Measurements from ENCODE around the gene LRP11.
A peak's percentile ranks its signal among the peaks of the same experiment; 100 is the strongest.
"Not testable (repeated sequence)": the region's sequence is repeated elsewhere in the genome, so short reads cannot be mapped to it uniquely, and the experiment has no call there.

Gene LRP11

GRCh38 chr6:149869275-149869892, 5.2 kb upstream of the LRP11 start:
- DNase-seq (ENCODE audit: low read depth in 2 of 2), result no peak

- DNase-seq (ENCODE audit: low read depth in 2 of 2), result no peak
These were observed 3.9 kb upstream of the LRP11 start for GRCh38 chr6:149867876-149868640.

GRCh38 chr6:149864578-149865535, 698 bp upstream of the LRP11 start:
- DNase-seq (ENCODE audit: low read depth in 2 of 2), result no peak

- peak in 1 of 2 donors; percentile 20 for DNase-seq (ENCODE audit: low read depth in 2 of 2)
These were observed 1.0 kb downstream of the LRP11 start for GRCh38 chr6:149862922-149863697.

- DNase-seq (ENCODE audit: low read depth in 2 of 2), result not testable (repeated sequence)
These were observed 1.8 kb downstream of the LRP11 start for GRCh38 chr6:149862424-149862738.

- no peak for DNase-seq (ENCODE audit: low read depth in 2 of 2)
These were observed 2.3 kb downstream of the LRP11 start for GRCh38 chr6:149861603-149862423.

GRCh38 chr6:149860834-149861602, 3.1 kb downstream of the LRP11 start:
- DNase-seq (ENCODE audit: low read depth in 2 of 2), result no peak

- no peak for DNase-seq (ENCODE audit: low read depth in 2 of 2)
These were observed 3.7 kb downstream of the LRP11 start for GRCh38 chr6:149860513-149860833.

- DNase-seq (ENCODE audit: low read depth in 2 of 2), result no peak
These were observed 4.2 kb downstream of the LRP11 start for GRCh38 chr6:149859938-149860337.

- no peak for DNase-seq (ENCODE audit: low read depth in 2 of 2)
These were observed 4.8 kb downstream of the LRP11 start for GRCh38 chr6:149859368-149859767.

GRCh38 chr6:149857541-149857940, 6.6 kb downstream of the LRP11 start:
- no peak for DNase-seq (ENCODE audit: low read depth in 2 of 2)

- no peak for DNase-seq (ENCODE audit: low read depth in 2 of 2)
These were observed 7.7 kb downstream of the LRP11 start for GRCh38 chr6:149856256-149856994.

- no peak for DNase-seq (ENCODE audit: low read depth in 2 of 2)
These were observed 8.4 kb downstream of the LRP11 start for GRCh38 chr6:149855741-149856140.

- DNase-seq (ENCODE audit: low read depth in 2 of 2), result no peak
These were observed 9.0 kb downstream of the LRP11 start for GRCh38 chr6:149855040-149855654.

GRCh38 chr6:149854532-149854931, 9.6 kb downstream of the LRP11 start:
- DNase-seq (ENCODE audit: low read depth in 2 of 2), result no peak

- not testable (repeated sequence) for DNase-seq (ENCODE audit: low read depth in 2 of 2)
These were observed 10.1 kb downstream of the LRP11 start for GRCh38 chr6:149854017-149854416.

GRCh38 chr6:149852881-149853280, 11.3 kb downstream of the LRP11 start:
- DNase-seq (ENCODE audit: low read depth in 2 of 2), result no peak

- no peak for DNase-seq (ENCODE audit: low read depth in 2 of 2)
These were observed 12.0 kb downstream of the LRP11 start for GRCh38 chr6:149852180-149852579.

All from stimulated activated CD8-positive, alpha-beta memory T cell treated with anti-CD3 and anti-CD28 coated beads, Interleukin-15, amount 100 ng/mL, for 48 hours (primary cell).